H1 (cell line): ENCODE measurements around the gene GPR141.

Experiments used
- ATF3 ChIP-seq: IDR thresholded peaks from 2 replicates; pipeline ENCODE4 v1.6.1; 2011; ENCODE audit warnings: low read depth, mild to moderate bottlenecking, low read length; ENCODE audit not compliant: insufficient read depth
- JUN ChIP-seq: IDR thresholded peaks from 2 replicates; pipeline ENCODE4 v1.6.1; 2011; ENCODE audit warnings: low read depth, mild to moderate bottlenecking, improper control_type of control experiment, low read length
- POLR2A ChIP-seq, 2 experiments: IDR thresholded peaks; 1 replicate in 1 of 2; 2 replicates in 1 of 2; pipeline ENCODE4 v1.6.1; 2011; ENCODE audit warnings: low read depth in 2 of 2, low read length in 2 of 2, mild to moderate bottlenecking in 2 of 2; ENCODE audit errors: control extremely low read depth in 1 of 2
- ZNF274 ChIP-seq: IDR thresholded peaks from 2 replicates; pipeline ENCODE4 v1.7.0; 2012; ENCODE audit warnings: low read length, borderline replicate concordance; ENCODE audit errors: extremely low read depth
- TF ChIP-seq, protein P1 (sequence below), 3 experiments: IDR thresholded peaks; 1 replicate in 2 of 3; 2 replicates in 1 of 3; pipeline versions ENCODE4 v1.5.1 to v1.6.1; 2011; ENCODE audit warnings: low read length in 3 of 3, mild to moderate bottlenecking in 3 of 3, inconsistent platforms in 2 of 3, low read depth in 1 of 3, moderate library complexity in 1 of 3; ENCODE audit not compliant: insufficient read depth in 1 of 3; ENCODE audit errors: control extremely low read depth in 1 of 3

DNA sequence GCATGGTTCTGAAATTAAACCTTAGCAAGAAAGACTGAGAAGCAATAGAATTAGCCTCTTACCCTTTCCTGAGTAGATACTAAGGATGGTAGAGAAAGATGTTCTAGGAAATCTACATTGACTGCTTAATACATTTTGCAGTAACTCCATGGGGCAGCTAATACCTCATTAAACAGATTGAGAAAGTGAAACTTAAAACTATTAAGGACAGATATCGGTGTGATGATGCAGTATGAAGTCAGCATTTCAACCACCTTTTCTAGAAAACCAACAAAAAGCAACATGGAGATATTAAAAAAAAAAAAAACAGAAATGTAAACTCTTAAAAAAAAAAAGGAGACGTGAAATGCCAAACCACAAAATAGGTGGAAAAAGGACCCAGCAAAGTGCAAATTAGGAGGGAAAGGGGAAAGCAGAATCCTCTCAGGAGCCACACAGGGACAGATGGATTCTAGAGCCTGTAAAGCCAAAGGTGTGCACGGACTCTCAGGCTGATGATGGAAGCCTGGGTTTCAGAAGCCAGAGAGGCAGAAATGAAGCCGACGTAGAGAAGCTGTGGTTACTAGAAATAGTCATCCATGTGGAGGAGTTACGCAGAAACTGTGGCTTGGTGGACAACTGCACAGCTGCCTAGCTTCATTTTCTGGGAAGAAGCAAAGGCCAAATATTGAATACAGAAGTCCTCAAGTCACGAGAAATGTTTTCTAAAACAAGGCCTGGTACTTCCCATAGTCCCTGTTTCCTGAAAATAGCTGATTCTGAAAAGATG, 38.1 kb upstream of the GPR141 start:
- TF ChIP-seq ATF3 = no peak
- TF ChIP-seq, protein P1, sequence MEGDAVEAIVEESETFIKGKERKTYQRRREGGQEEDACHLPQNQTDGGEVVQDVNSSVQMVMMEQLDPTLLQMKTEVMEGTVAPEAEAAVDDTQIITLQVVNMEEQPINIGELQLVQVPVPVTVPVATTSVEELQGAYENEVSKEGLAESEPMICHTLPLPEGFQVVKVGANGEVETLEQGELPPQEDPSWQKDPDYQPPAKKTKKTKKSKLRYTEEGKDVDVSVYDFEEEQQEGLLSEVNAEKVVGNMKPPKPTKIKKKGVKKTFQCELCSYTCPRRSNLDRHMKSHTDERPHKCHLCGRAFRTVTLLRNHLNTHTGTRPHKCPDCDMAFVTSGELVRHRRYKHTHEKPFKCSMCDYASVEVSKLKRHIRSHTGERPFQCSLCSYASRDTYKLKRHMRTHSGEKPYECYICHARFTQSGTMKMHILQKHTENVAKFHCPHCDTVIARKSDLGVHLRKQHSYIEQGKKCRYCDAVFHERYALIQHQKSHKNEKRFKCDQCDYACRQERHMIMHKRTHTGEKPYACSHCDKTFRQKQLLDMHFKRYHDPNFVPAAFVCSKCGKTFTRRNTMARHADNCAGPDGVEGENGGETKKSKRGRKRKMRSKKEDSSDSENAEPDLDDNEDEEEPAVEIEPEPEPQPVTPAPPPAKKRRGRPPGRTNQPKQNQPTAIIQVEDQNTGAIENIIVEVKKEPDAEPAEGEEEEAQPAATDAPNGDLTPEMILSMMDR (IDR thresholded peaks at IDR 0.05; ENCODE audit: control extremely low read depth in 1 of 3, insufficient read depth in 1 of 3, low read depth in 1 of 3, low read length in 3 of 3) = no peak
- TF ChIP-seq ZNF274 = no peak
- no peak for TF ChIP-seq POLR2A (IDR thresholded peaks at IDR 0.05; ENCODE audit: control extremely low read depth in 1 of 2, low read depth in 2 of 2, low read length in 2 of 2)
- TF ChIP-seq JUN = no peak
